Left hindlimb (tissue), 1 donor: ENCODE data around the gene PIMREG.

Source experiments
- DNase-seq: peaks from one replicate; pipeline ENCODE4 v3.0.0-alpha.2; 2018

The PIMREG gene

GRCh38 chr17:6462692-6463091 is 18.4 kb downstream of the PIMREG start:
- no peak for DNase-seq

DNA sequence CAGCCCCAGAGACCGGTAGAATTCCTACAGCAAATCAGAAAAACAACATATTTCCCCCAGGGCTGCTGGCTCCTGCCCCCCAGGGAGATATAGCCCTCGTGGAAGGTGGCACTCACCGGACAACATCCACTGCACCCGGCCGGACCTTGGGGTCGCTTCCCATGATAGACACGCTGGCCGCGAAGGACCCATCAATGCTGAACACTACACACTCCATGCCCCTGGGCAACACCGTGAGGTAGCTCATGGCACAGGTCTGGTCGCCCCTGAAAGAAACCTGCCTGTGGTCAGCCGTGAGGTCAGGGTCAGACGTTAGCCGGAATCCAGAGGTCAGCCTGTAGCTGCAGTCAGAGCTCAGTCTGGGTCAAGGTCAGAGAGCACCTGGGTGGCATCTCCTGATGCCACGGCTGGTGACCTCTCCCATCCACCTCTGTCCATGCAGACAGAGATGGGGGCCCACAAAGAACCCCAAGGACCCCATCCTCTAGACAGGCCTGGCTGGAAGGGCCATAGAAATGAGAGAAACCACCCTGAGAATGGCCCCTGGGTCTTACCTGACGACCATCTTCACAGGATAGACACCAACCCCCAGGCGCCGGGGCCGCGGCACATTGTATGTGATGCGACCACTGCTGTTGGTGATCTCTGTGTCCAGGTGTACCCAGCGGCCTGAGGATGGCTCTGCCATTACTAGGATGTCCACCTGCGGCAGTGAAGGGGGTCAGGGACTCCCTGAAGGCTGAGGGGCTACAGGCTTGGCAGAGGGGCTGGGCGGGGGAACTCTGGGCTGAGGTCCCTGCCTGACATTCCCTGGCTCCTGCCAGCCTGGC is 19.6 kb downstream of the PIMREG start:
- DNase-seq, result no peak

DNA sequence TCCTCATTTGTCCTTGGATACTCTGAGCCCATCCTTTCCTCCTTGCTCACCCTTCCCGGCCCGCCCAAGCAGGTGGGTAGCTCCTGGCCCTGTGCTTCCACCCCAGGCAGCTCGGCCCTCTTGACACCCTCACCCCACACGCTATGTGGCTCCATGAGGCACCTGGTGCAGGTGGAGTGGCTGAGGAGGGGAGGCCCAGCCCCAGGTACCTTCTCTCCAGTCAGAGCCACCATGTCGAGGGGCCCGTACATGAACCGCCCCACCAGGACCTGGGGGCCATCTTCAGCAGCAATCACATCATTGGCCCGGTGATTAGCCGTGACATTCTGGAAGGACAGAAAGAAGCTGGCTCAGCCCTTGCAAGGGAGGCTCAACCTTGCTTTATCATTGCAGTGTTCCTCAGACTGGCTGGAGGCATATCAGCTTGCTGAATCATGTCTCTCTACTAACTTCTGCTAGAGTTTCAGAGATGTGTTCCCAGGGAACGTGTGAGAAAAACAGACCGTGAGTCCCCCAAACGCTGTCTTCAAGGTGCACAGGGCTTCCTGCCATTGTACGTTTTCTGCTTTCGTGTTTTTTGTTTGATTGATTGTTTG is 20.3 kb downstream of the PIMREG start:
- DNase-seq, result no peak

DNA sequence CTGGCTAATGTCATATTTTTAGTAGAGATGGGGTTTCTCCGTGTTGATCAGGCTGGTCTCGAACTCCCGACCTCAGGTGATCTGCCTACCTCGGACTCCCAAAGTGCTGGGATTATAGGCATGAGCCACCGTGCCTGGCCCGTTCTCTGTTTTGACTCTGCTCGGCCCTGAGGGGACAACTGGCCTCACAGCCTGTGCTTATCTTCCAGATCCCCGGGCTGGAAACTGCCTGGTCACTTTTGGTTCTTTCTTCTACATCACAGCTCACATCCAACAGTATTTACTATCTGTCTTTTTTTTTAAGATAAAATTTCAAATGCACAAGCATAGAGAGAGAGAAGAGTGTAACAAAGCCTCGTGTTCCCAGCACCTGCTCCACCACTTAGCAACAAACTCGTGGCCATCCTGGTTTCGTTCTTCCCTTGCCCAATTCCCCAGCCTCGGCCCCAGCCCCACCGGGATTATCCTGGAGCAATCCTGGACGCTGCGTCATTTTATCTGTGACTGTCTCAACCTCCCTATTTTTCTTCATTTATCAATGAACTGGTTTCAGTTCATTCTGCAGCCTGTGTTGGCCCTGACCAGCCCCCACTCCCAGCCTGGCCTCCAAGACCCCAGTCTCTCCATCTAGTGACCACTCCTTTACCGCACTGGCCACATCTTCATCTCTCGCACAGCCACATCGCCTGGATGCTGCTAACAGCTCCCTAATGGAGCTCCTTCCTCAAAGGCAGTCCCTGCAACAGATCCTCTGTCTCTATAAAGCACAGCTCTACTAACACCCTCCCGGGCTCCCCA is 21.1 kb downstream of the PIMREG start:
- DNase-seq, result no peak

GRCh38 chr17:6467567-6467966 is 23.3 kb downstream of the PIMREG start:
- no peak for DNase-seq

DNA sequence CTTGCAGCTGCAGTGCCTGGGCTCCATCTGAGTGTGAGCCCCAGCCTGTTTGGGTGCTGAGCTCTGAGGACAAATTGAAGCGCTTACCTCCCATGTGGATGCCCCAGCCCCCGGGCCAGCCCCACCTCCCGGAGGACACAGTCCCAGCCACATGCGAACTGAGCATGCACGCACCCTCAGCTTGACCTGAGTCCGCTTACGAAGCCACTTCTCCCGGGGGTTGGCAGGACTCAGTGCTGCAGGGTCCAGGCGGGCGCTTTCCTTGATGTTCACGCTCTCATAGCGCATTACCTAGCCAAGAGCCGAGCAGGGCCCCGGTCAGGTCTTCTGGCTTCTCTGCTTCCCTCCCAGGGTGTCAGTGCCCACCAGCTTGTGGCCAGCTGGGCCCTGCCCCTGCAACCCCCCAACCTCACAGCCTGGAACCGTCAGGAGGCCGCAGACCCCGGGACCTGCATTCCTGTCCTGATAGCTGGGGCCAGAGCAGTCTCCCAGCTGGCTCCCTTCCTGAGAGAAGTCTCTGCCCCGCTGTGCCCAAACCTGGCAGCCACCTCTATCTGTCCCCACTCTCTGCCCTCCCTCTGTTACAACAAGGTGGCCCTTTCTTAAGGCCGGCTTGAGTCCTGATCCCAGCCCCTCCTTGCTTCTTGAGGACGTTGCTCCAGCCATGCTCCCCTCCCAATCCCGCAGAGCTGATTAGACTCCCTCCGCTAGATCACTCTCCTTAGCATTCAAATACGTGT is 24.0 kb downstream of the PIMREG start:
- DNase-seq, result no peak

GRCh38 chr17:6470146-6470718 is 26.0 kb downstream of the PIMREG start:
- DNase-seq, result no peak

DNA sequence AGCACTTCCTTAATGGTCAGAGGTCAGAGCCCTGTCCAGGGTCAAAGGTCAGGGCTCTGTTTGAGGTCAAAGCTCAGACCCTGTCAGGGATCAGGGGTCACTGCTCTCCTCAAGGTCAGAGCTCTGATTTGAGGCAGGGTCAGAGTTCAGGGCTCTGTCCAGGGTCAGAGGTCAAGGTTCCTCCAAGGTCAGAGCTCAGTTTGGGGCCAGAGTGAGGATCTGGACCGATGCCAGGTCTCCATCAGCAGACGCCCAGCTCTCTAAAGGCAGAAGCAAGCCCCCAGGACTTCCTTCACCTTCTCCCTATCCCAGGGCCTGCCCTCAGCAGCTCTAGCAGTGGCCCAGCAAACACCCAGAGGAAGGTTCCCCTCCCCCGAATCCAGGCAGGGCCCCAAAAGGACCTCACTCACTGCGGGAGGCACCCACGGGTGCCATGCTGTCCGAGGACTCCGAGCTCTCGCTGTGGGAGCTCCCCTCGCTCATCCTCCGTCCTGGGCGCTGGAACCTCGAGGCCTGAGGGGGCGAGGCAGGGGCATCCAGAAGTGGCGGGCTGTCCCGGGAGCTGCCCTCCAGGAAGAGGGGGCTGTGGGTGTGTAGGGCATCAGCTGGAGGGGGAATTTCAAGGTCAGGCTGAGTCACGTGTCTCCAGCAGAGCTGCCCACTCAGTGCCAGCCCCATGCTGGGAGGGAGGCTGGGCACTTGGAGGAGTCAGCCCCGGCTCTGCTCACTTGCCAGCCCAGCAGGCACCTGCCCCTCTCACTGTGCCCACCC is 26.7 kb downstream of the PIMREG start:
- no peak for DNase-seq

GRCh38 chr17:6471531-6472465 is 27.5 kb downstream of the PIMREG start:
- DNase-seq, result no peak

DNA sequence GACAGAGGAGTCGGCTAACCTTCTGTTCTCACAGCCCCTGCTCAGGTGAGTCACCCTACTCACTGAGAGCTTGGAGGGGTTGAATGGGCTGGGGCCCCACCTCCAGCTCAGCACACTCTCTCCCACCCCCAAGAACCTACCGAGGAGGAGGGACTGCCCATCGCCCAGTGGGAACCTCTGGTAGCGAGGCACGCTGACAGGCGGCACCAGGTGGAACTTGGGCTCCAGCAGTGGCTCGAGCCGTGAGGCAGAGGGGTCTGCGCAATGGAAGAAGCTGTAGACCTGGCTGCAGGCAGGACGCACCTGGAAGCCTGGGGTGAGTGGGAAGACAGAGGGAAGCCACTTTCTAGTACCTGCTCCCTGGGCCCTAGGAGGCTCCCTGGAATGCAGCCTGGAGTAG is 28.3 kb downstream of the PIMREG start:
- DNase-seq, result no peak

DNA sequence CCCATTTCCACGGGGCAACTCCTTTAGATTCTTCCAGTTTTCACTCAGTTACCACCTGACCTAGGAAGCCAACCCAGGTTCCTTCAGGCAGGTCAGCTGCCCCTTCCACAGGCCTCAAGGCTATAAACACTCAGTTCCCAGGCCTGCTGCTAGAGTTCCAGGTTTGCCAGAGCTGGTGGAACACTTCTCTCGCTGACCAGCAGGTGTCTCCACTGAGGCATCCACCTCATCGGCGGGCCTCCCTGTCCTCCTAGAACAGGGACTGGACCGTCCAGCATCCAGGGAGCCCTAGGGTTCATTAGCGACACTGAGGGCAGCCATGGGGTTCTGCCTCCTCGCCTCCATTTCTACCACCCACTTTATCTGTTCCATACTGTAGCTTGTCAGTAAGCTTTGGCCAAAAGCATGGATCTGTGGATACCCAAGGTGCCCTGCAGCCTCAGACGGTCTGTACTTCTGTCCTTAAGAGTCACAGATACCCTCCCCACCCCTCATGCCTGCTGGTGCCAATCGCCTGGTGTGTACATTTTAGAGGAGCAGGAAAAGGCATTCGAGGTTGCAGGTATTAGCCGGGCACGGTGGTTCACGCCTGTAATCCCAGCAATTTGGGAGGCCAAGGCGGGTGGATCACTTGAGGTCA is 29.0 kb downstream of the PIMREG start:
- peak; percentile 78 for DNase-seq

DNA sequence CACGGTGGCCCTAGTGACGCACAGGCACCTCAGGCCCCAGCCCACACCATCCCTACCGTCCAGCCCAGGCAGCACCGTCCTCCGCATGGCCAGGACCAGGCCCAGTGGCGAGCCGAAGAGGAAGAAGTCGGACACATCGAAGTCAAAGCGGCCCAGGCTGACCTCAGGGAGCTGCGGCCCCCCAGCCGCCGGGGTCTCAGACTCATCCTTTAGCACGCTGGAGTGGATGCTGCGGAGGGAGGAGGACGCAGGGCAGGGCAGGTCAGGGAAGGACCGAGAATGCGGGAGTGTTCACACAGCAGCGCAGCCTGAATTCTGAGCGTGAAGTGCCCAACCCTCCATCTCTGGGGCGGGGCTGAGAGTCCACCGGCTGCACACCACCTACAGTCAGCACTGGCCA is 30.1 kb downstream of the PIMREG start:
- DNase-seq, result no peak

DNA sequence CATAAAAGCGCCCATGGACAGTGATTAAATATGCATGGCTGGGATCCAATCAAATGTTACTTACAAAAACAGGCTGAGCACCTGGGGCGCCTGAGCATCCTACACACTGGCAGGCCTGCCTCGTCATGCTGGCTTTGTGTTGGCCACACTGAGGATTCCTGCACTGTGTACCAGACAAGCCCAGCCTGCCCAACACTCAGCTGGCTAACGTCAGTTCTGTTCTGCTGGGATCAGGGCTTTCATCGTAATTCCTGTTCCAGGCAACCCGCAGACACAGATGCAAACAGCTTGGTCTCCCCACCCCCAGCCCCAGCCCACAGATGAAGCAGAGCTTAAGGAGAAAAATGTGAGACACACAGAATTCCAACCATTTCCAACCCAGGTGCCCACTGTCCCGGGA is 30.7 kb downstream of the PIMREG start:
- DNase-seq, result no peak

- no peak for DNase-seq
Measured at GRCh38 chr17:6475411-6475810, 31.2 kb downstream of the PIMREG start.

DNA sequence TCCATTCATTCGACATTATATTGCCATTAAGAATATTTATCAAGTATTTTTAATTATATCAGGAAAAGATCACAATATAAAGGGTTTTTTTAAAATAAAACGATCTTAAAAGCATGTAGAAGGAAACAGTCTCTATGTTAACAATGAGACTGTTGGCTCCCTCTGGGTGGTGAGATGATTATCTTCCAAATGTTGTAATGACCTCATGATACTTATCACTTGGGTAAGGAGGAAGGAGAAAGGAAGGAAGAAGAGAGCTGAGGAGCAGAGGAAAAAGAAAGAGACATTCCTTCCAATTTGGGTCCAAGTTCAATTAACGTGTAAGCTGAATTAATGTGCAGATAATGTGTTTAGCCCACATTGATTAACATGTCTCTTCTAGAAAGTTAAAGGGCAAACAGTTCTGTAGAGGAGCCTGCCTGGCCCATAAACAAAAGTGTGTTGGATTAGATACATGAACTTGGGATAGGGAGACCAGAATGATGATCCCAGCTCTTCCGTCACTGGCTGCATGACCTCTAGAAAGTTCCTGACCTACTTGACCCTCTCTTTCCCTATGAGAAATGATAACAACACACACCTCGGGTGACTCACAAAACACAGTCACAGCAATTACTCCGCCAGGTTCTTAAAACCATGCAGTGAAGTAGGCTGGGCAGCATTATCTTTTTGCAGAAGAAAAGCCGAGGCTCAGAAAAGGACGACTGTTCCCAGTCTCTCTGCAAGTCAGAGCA is 32.0 kb downstream of the PIMREG start:
- DNase-seq, result no peak

GRCh38 chr17:6476810-6477179 is 32.5 kb downstream of the PIMREG start:
- DNase-seq, result no peak

DNA sequence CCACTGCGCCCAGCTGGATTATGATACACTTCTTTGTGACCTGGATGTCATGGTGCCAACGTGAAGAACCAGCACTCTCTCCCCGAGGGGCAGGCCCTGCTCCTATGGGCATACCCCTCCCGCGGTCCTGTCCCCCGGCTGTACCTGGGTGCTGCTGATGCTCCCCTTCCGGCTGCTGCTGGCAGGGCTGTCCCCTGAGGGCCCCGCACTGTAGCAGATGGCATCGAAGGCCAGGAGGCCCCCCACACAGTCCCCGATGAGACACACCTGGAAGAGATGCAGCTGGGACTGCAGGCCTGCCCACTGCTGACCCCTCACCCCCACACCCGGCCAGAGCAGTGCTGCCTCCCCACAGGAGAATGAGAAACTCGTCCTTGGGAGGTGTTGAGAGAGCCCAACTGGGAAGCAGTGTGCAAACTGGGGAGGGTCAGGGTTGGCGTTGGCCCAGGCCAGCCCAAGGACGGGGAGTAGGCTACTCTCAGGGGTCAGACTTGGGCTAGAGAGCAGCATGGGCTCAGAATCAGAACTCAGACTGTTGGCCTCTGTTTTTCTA is 33.7 kb downstream of the PIMREG start:
- DNase-seq, result no peak

- DNase-seq, result no peak
Measured at GRCh38 chr17:6478486-6478885, 34.2 kb downstream of the PIMREG start.

DNA sequence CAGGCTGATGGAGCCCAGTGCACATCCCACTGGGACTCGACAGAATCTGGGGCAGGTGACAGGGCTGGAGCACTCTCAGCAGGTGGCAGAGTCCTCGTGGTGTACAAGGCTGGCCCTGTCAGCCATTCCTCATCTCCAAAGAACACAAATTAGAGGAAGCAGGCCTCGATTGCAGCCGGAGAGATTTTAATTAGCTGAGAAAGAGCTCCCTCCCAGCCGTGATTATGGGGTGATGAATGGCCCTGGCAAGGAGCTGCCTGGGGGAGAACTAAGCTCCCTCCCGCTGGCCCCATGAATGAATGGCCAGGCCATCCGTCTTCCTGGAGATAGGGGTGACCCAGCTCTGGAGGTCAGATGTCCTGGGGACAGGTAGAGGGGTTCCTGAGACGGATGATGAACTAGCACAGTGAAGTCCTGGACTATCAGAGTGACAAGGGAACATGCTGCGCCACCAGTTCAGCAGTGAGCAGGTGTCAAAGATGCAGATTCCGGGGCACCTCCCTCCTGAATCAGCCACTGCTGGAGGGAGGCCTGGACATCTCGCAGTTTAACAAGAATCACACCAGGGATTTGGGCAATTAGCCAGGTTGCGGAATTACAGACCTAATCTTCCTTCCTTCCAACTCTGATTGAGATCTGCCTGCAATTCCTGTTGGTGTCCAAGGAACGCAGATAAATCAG is 35.5 kb downstream of the PIMREG start:
- no peak for DNase-seq
